DOHH2 (cell line): ENCODE measurements around the gene GRK1.

ENCODE experiments used
- EZH2phosphoT487 ChIP-seq: fragments of 200-600 bp; sonication (generic); IDR thresholded peaks from 2 replicates; pipeline ENCODE4 v1.6.1; 2017; ENCODE audit warnings: borderline replicate concordance, mild to moderate bottlenecking, antibody characterized with exemption, low read length, moderate library complexity, mixed read lengths
- TF ChIP-seq, protein P1 (sequence below): fragments of 200-600 bp; sonication (generic); IDR thresholded peaks from one replicate; pipeline ENCODE4 v1.5.1; 2014; ENCODE audit warnings: antibody characterized with exemption, mild to moderate bottlenecking, low read depth, low read length; ENCODE audit not compliant: poor library complexity, severe bottlenecking

- no peak for TF ChIP-seq EZH2phosphoT487
- TF ChIP-seq, protein P1, sequence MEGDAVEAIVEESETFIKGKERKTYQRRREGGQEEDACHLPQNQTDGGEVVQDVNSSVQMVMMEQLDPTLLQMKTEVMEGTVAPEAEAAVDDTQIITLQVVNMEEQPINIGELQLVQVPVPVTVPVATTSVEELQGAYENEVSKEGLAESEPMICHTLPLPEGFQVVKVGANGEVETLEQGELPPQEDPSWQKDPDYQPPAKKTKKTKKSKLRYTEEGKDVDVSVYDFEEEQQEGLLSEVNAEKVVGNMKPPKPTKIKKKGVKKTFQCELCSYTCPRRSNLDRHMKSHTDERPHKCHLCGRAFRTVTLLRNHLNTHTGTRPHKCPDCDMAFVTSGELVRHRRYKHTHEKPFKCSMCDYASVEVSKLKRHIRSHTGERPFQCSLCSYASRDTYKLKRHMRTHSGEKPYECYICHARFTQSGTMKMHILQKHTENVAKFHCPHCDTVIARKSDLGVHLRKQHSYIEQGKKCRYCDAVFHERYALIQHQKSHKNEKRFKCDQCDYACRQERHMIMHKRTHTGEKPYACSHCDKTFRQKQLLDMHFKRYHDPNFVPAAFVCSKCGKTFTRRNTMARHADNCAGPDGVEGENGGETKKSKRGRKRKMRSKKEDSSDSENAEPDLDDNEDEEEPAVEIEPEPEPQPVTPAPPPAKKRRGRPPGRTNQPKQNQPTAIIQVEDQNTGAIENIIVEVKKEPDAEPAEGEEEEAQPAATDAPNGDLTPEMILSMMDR = no peak
These were observed 5.1 kb downstream of the GRK1 start for GRCh38 chr13:113672002-113672651.
